WTC11 (cell line): ENCODE measurements around the gene PRSS8. TPM values are rescaled to one million over a fixed set of nuclear protein-coding genes. Genes with fewer than 3 reads are reported as not detected.

Experiments used
- ATAC-seq: fragments of 200-7000 bp; cut with Tn5 transposase; 2 replicates; pipeline ENCODE4 v1.10.0; 2021; ENCODE audit warnings: mild to moderate bottlenecking, moderate library complexity
- CTCF ChIA-PET: fragments of 300-600 bp; sonication (Branson Sonifier 250); formaldehyde crosslinking; loops from one replicate; lab custom pipeline; 2021; ENCODE audit warnings: antibody characterized with exemption; lab: Charles Lee
- POLR2A ChIA-PET: fragments of 350-600 bp; sonication (Branson Sonifier 250); formaldehyde crosslinking; loops from one replicate; lab custom pipeline; 2021; ENCODE audit warnings: antibody characterized with exemption; lab: Charles Lee
- DNase-seq: peaks from one replicate; pipeline ENCODE4 v3.0.0; 2021; ENCODE audit warnings: low spot score
- H3K27ac Mint-ChIP-seq: 2 replicates; pipeline ENCODE4 v1.8.0; 2021; ENCODE audit warnings: mixed read lengths
- H3K27me3 Mint-ChIP-seq: 2 replicates; pipeline ENCODE4 v1.8.0; 2021; ENCODE audit warnings: low read depth, mild to moderate bottlenecking, moderate library complexity, mixed read lengths
- H3K36me3 Mint-ChIP-seq: 2 replicates; pipeline ENCODE4 v1.8.0; 2021; ENCODE audit warnings: mixed read lengths
- H3K4me1 Mint-ChIP-seq: 2 replicates; pipeline ENCODE4 v1.8.0; 2022; ENCODE audit warnings: mixed read lengths
- H3K4me3 Mint-ChIP-seq: 2 replicates; pipeline ENCODE4 v1.8.0; 2021; ENCODE audit warnings: mild to moderate bottlenecking, moderate library complexity, mixed read lengths
- H3K9me3 Mint-ChIP-seq: 2 replicates; pipeline ENCODE4 v1.8.0; 2021; ENCODE audit warnings: mixed read lengths
- CBFB ChIP-seq: sonication (generic); formaldehyde crosslinking; IDR thresholded peaks from 2 replicates; pipeline ENCODE4 v1.8.1; 2022; ENCODE audit warnings: mild to moderate bottlenecking, low read depth, missing genetic modification reagents
- CREB1 ChIP-seq: sonication (generic); formaldehyde crosslinking; IDR thresholded peaks from 2 replicates; pipeline ENCODE4 v1.8.0; 2023; ENCODE audit warnings: mild to moderate bottlenecking, missing genetic modification reagents
- ESRRA ChIP-seq: sonication (generic); formaldehyde crosslinking; IDR thresholded peaks from 2 replicates; pipeline ENCODE4 v1.8.1; 2022; ENCODE audit warnings: mild to moderate bottlenecking, missing genetic modification reagents, borderline replicate concordance
- ETV6 ChIP-seq: sonication (generic); formaldehyde crosslinking; IDR thresholded peaks from 2 replicates; pipeline ENCODE4 v1.8.1; 2022; ENCODE audit warnings: mild to moderate bottlenecking, missing genetic modification reagents
- FOXP1 ChIP-seq: sonication (generic); formaldehyde crosslinking; IDR thresholded peaks from 2 replicates; pipeline ENCODE4 v1.8.0; 2022; ENCODE audit warnings: missing genetic modification reagents, mild to moderate bottlenecking, moderate library complexity, borderline replicate concordance
- IRF2 ChIP-seq: sonication (generic); formaldehyde crosslinking; IDR thresholded peaks from 2 replicates; pipeline ENCODE4 v1.8.0; 2022; ENCODE audit warnings: low read depth, missing genetic modification reagents, borderline replicate concordance
- JUN ChIP-seq: sonication (generic); formaldehyde crosslinking; IDR thresholded peaks from 2 replicates; pipeline ENCODE4 v1.8.0; 2023; ENCODE audit warnings: mild to moderate bottlenecking, missing genetic modification reagents
- MAX ChIP-seq: sonication (generic); formaldehyde crosslinking; IDR thresholded peaks from 2 replicates; pipeline ENCODE4 v1.8.0; 2022; ENCODE audit warnings: mild to moderate bottlenecking, missing genetic modification reagents
- MYBL2 ChIP-seq: sonication (generic); formaldehyde crosslinking; IDR thresholded peaks from 2 replicates; pipeline ENCODE4 v1.8.1; 2023; ENCODE audit warnings: mild to moderate bottlenecking, moderate library complexity, missing genetic modification reagents
- NFATC4 ChIP-seq: fragments of 250-450 bp; sonication (Bioruptor Pico); IDR thresholded peaks from 2 replicates; pipeline ENCODE4 v1.9.0; 2021; ENCODE audit warnings: mild to moderate bottlenecking
- NR1H2 ChIP-seq: sonication (generic); formaldehyde crosslinking; IDR thresholded peaks from 2 replicates; pipeline ENCODE4 v1.9.0; 2021; ENCODE audit warnings: mild to moderate bottlenecking, moderate library complexity, missing genetic modification reagents
- PRRX2 ChIP-seq: fragments of 250-450 bp; sonication (Bioruptor Pico); IDR thresholded peaks from 2 replicates; pipeline ENCODE4 v1.8.0; 2021; ENCODE audit warnings: mild to moderate bottlenecking
- SOX15 ChIP-seq: fragments of 250-450 bp; sonication (Bioruptor Pico); IDR thresholded peaks from 2 replicates; pipeline ENCODE4 v1.9.0; 2021; ENCODE audit warnings: mild to moderate bottlenecking
- SP1 ChIP-seq: sonication (generic); formaldehyde crosslinking; conservative IDR thresholded peaks from 2 replicates; pipeline ENCODE4 v1.8.1; 2022; ENCODE audit warnings: missing genetic modification reagents
- TEAD1 ChIP-seq: sonication (generic); formaldehyde crosslinking; IDR thresholded peaks from 2 replicates; pipeline ENCODE4 v1.8.0; 2022; ENCODE audit warnings: mild to moderate bottlenecking, missing genetic modification reagents
- ZBTB43 ChIP-seq: sonication (generic); formaldehyde crosslinking; IDR thresholded peaks from 2 replicates; pipeline ENCODE4 v1.8.1; 2023; ENCODE audit warnings: mild to moderate bottlenecking, missing genetic modification reagents
- ZNF121 ChIP-seq: sonication (generic); formaldehyde crosslinking; IDR thresholded peaks from 2 replicates; pipeline ENCODE4 v1.8.0; 2023; ENCODE audit warnings: missing genetic modification reagents
- ZNF219 ChIP-seq: sonication (generic); formaldehyde crosslinking; IDR thresholded peaks from 2 replicates; pipeline ENCODE4 v1.8.0; 2023; ENCODE audit warnings: missing genetic modification reagents, mild to moderate bottlenecking, borderline replicate concordance
- ZNF232 ChIP-seq: sonication (generic); formaldehyde crosslinking; IDR thresholded peaks from 2 replicates; pipeline ENCODE4 v1.8.0; 2022; ENCODE audit warnings: mild to moderate bottlenecking, missing genetic modification reagents
- total RNA-seq: library from RNA; stranded (reverse); gene quantifications from 3 replicates; pipeline ENCODE4 v1.2.3, GENCODE V29; 2021
- TF ChIP-seq, protein P1 (sequence below): sonication (generic); formaldehyde crosslinking; IDR thresholded peaks from 2 replicates; pipeline ENCODE4 v1.8.0; 2022; ENCODE audit warnings: mild to moderate bottlenecking, missing genetic modification reagents
- TF ChIP-seq, protein P2 (sequence below): sonication (generic); formaldehyde crosslinking; IDR thresholded peaks from 2 replicates; pipeline ENCODE4 v1.8.1; 2022; ENCODE audit warnings: mild to moderate bottlenecking, moderate library complexity, missing genetic modification reagents
- TF ChIP-seq, protein P3 (sequence below): sonication (generic); formaldehyde crosslinking; IDR thresholded peaks from 2 replicates; pipeline ENCODE4 v1.8.1; 2022; ENCODE audit warnings: low read depth, mild to moderate bottlenecking, moderate library complexity, missing genetic modification reagents, borderline replicate concordance
- TF ChIP-seq, protein P4 (sequence below): sonication (generic); formaldehyde crosslinking; IDR thresholded peaks from 2 replicates; pipeline ENCODE4 v1.8.1; 2023; ENCODE audit warnings: mild to moderate bottlenecking, missing genetic modification reagents, moderate library complexity
- TF ChIP-seq, protein P5 (sequence below): sonication (generic); formaldehyde crosslinking; IDR thresholded peaks from 2 replicates; pipeline ENCODE4 v1.8.1; 2022; ENCODE audit warnings: mild to moderate bottlenecking, missing genetic modification reagents, moderate library complexity, borderline replicate concordance

Gene PRSS8
- total RNA-seq, 1 experiment from 2014 or later: 78.8 TPM

DNA sequence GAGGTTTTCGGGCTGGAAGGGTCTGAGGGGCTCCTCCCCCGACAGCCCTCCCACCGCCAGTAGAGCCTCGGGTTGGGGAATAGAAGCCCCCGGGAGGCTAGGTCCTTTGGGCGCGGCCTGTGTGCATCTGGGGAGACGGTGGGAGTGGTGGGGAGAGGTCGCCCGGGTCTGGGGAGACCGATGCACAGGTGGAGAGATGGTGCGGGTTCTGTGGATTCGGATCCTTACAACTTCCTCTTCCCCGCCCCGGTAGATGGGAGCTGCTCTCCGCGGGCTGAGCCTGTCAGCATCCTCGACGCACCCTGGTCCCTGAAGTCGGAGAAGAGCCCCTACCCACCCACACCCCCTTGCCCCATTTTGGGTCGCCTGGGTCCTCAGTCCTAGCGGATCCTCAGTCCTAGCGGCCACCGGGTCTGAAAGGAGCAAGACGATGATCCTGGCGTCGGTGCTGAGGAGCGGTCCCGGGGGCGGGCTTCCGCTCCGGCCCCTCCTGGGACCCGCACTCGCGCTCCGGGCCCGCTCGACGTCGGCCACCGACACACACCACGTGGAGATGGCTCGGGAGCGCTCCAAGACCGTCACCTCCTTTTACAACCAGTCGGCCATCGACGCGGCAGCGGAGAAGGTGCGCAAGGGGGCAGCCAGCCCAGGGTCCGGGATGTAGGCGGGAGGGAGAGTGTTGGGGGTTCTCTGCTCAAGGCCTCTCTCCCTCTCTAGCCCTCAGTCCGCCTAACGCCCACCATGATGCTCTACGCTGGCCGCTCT lies 26.6 kb downstream of the PRSS8 start:
- peak; percentile 9 for ATAC-seq
- H3K27ac Mint-ChIP-seq: no peak overlapping the region
- peaks cover 30% of the 10 kb centered on the region for H3K36me3 Mint-ChIP-seq
- no peaks in the 10 kb centered on the region for H3K9me3 Mint-ChIP-seq
- H3K27me3 Mint-ChIP-seq: no peaks in the 10 kb centered on the region
- peak overlapping the region; percentile 74 for H3K4me3 Mint-ChIP-seq
- ChIA-PET CTCF (interaction anchor here (0.6 to 3.0 kb wide), 3 partner anchors 9 to 124 kb away, joined by 3 to 9 read pairs (median 4); partner anchors contain the start of genes HSD3B7 and KAT8), POLR2A (interaction anchor here (1.2 kb wide), 1 partner anchor 9 kb away, joined by 4 read pairs; the partner anchor contains the start of gene KAT8)
- TF ChIP-seq MAX (CRISPR knock-in tag) (peak; percentile 58; the same call in 1 of the 2 replicates), NR1H2 (CRISPR knock-in tag) (no peak), ESRRA (CRISPR knock-in tag) (no peak)
- DNase-seq: no peak
- H3K4me1 Mint-ChIP-seq: peaks cover 9% of the 10 kb centered on the region; the same call in 1 of the 2 replicates

DNA sequence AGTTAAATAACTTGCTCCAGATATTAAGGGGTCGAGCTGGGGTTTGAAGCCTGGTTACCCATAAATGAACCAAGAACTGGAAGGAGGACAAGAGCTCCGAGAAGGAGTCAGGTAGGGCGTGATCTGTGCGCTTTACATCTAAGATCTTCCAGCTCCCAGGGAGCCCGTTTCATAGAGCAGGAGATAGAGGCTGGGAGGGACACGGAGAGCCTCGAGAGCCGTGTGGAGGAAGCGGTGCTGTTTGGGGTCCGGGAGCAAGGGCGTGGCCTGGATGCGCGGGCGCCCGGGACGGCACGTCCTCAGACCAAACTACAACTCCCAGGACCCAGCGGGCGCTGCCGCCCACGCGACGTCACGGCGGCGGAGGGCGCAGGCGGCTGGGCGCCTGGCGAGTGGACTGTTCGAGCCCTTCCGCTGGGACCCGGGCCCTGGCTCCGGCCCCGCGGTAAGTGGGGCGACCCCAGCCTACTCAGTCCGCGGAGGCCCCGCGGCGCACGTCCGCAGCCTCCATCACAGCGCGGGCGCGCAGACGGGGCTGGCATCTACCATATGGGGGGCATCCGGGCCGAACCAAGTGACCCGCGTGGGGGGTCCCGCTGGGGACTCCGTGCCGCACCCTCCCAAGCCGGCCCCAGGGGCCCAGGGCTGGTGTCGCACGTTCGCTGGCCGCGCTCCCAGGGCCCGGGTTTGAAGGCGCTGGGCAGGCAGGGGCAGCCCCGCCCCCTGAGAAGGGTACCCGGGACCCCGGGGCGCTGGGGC lies 27.3 kb downstream of the PRSS8 start, which contains the start of gene BCKDK:
TSS of gene BCKDK (plus strand) at position 352 of the 759 bp plus-strand sequence. CDS start 838 bp downstream, outside the sequence.
- peaks cover 4% of the 10 kb centered on the region for H3K27me3 Mint-ChIP-seq
- H3K4me1 Mint-ChIP-seq: peaks cover 9% of the 10 kb centered on the region; the same call in 1 of the 2 replicates
- ATAC-seq: peak; percentile 83
- H3K36me3 Mint-ChIP-seq: peaks cover 30% of the 10 kb centered on the region
- H3K27ac Mint-ChIP-seq: no peak within 1 kb of the TSS
- ChIA-PET CTCF (interaction anchor here (1.1 to 3.0 kb wide), 2 partner anchors 34 to 123 kb away, joined by 5 to 9 read pairs; partner anchors contain the start of gene HSD3B7), POLR2A (no interaction called here)
- H3K4me3 Mint-ChIP-seq: peak within 1 kb of the TSS; percentile 74
- peak; percentile 77 for DNase-seq
- no peaks in the 10 kb centered on the region for H3K9me3 Mint-ChIP-seq
- TF ChIP-seq ESRRA (CRISPR knock-in tag) (peak; percentile 74; the same call in 1 of the 2 replicates), ZNF121 (CRISPR knock-in tag) (no peak), TEAD1 (CRISPR knock-in tag) (0 out of 2 replicates have a peak, but pooled peaks have one; percentile 60), NFATC4 (CRISPR knock-in tag) (no peak), ETV6 (CRISPR knock-in tag) (peak; percentile 15; the same call in 1 of the 2 replicates), ZNF219 (CRISPR knock-in tag) (no peak), FOXP1 (CRISPR knock-in tag) (peak; percentile 65; the same call in 1 of the 2 replicates), SP1 (CRISPR knock-in tag) (peak; percentile 95), IRF2 (no peak), ZBTB43 (CRISPR knock-in tag) (no peak), PRRX2 (CRISPR knock-in tag) (no peak), CREB1 (CRISPR knock-in tag) (no peak), CBFB (CRISPR knock-in tag) (no peak), SOX15 (CRISPR knock-in tag) (no peak), MYBL2 (CRISPR knock-in tag) (peak; percentile 61; the same call in 1 of the 2 replicates), JUN (no peak), ZNF232 (0 out of 2 replicates have a peak, but pooled peaks have one; percentile 39)
- TF ChIP-seq, protein P1, sequence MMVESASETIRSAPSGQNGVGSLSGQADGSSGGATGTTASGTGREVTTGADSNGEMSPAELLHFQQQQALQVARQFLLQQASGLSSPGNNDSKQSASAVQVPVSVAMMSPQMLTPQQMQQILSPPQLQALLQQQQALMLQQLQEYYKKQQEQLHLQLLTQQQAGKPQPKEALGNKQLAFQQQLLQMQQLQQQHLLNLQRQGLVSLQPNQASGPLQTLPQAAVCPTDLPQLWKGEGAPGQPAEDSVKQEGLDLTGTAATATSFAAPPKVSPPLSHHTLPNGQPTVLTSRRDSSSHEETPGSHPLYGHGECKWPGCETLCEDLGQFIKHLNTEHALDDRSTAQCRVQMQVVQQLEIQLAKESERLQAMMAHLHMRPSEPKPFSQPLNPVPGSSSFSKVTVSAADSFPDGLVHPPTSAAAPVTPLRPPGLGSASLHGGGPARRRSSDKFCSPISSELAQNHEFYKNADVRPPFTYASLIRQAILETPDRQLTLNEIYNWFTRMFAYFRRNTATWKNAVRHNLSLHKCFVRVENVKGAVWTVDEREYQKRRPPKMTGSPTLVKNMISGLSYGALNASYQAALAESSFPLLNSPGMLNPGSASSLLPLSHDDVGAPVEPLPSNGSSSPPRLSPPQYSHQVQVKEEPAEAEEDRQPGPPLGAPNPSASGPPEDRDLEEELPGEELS (CRISPR knock-in tag): peak; percentile 68; the same call in 1 of the 2 replicates
- TF ChIP-seq, protein P2, sequence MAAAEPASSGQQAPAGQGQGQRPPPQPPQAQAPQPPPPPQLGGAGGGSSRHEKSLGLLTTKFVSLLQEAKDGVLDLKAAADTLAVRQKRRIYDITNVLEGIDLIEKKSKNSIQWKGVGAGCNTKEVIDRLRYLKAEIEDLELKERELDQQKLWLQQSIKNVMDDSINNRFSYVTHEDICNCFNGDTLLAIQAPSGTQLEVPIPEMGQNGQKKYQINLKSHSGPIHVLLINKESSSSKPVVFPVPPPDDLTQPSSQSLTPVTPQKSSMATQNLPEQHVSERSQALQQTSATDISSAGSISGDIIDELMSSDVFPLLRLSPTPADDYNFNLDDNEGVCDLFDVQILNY: peak; percentile 40; the same call in 1 of the 2 replicates
- TF ChIP-seq, protein P3, sequence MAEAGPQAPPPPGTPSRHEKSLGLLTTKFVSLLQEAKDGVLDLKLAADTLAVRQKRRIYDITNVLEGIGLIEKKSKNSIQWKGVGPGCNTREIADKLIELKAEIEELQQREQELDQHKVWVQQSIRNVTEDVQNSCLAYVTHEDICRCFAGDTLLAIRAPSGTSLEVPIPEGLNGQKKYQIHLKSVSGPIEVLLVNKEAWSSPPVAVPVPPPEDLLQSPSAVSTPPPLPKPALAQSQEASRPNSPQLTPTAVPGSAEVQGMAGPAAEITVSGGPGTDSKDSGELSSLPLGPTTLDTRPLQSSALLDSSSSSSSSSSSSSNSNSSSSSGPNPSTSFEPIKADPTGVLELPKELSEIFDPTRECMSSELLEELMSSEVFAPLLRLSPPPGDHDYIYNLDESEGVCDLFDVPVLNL (CRISPR knock-in tag): no peak
- TF ChIP-seq, protein P4, sequence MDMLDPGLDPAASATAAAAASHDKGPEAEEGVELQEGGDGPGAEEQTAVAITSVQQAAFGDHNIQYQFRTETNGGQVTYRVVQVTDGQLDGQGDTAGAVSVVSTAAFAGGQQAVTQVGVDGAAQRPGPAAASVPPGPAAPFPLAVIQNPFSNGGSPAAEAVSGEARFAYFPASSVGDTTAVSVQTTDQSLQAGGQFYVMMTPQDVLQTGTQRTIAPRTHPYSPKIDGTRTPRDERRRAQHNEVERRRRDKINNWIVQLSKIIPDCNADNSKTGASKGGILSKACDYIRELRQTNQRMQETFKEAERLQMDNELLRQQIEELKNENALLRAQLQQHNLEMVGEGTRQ (CRISPR knock-in tag): 0 out of 2 replicates have a peak, but pooled peaks have one; percentile 17
- TF ChIP-seq, protein P5, sequence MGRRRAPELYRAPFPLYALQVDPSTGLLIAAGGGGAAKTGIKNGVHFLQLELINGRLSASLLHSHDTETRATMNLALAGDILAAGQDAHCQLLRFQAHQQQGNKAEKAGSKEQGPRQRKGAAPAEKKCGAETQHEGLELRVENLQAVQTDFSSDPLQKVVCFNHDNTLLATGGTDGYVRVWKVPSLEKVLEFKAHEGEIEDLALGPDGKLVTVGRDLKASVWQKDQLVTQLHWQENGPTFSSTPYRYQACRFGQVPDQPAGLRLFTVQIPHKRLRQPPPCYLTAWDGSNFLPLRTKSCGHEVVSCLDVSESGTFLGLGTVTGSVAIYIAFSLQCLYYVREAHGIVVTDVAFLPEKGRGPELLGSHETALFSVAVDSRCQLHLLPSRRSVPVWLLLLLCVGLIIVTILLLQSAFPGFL (CRISPR knock-in tag): peak; percentile 71; the same call in 1 of the 2 replicates
